Endothelial cell of umbilical vein (primary cell): ENCODE results near the gene VPS33B. TPM values are rescaled to one million over a fixed set of nuclear protein-coding genes. Genes with fewer than 3 reads are reported as not detected.

Experiments used
- BruUV-seq: library from RNA; stranded (reverse); fragments of 400-500 nt; replicated peaks from 2 replicates; lab custom pipeline; 2021; lab: Mats Ljungman, UMichigan
- CTCF ChIA-PET: fragments of 300-600, 350-600 bp; sonication (Branson Sonifier 250); formaldehyde crosslinking; loops from one replicate; lab custom pipeline; 2021; ENCODE audit warnings: antibody characterized with exemption, inconsistent platforms; lab: Charles Lee
- POLR2A ChIA-PET: fragments of 300-600, 350-600 bp; sonication (Branson Sonifier 250); formaldehyde crosslinking; loops from one replicate; lab custom pipeline; 2021; ENCODE audit warnings: antibody characterized with exemption, inconsistent platforms; lab: Charles Lee
- DNase-seq: peaks from one replicate; pipeline ENCODE4 v3.0.0-alpha.2; 2011; ENCODE audit warnings: low read depth, low spot score
- FAIRE-seq: peaks from 2 replicates; lab custom pipeline; 2011; peaks lifted over from hg19 to GRCh38; lab: Jason Lieb, UNC
- H2AFZ ChIP-seq: 2 replicates; pipeline ENCODE4 v1.6.0; 2012; ENCODE audit warnings: low read depth, low read length, control low read depth, inconsistent platforms
- H3K27ac ChIP-seq: 2 replicates; pipeline ENCODE4 v1.5.1; 2011; ENCODE audit warnings: low read depth, mild to moderate bottlenecking, control low read depth, low read length, moderate library complexity; ENCODE audit not compliant: insufficient read depth
- H3K27me3 ChIP-seq, 2 experiments: 2 replicates each; pipeline versions ENCODE4 v1.6.0 to v1.6.1; 2011; ENCODE audit warnings: low read length in 2 of 2, mixed read lengths in 1 of 2; ENCODE audit not compliant: control insufficient read depth in 2 of 2, insufficient read depth in 2 of 2
- H3K36me3 ChIP-seq, 2 experiments: 2 replicates in 1 of 2; 3 replicates in 1 of 2; pipeline ENCODE4 v1.5.1; 2011; ENCODE audit warnings: low read length in 2 of 2, mild to moderate bottlenecking in 1 of 2, moderate library complexity in 1 of 2; ENCODE audit not compliant: control insufficient read depth in 2 of 2, insufficient read depth in 2 of 2; ENCODE audit errors: extremely low read depth in 1 of 2
- H3K4me1 ChIP-seq: 3 replicates; pipeline ENCODE4 v1.5.1; 2011; ENCODE audit warnings: mild to moderate bottlenecking, low read length; ENCODE audit not compliant: control insufficient read depth, insufficient read depth; ENCODE audit errors: extremely low read depth
- H3K4me2 ChIP-seq: 2 replicates; pipeline ENCODE4 v1.6.1; 2011; ENCODE audit warnings: low read length, control low read depth, mixed read lengths; ENCODE audit not compliant: insufficient read depth
- H3K4me3 ChIP-seq, 3 experiments: fragments of 200-600 bp in 1 of 3; sonication (generic), shearing (Covaris generic) in 1 of 3; replicated peaks in 1 of 3; 2 replicates each; pipeline ENCODE4 v1.5.1; 2011 to 2016; ENCODE audit warnings: control low read depth in 3 of 3, low read length in 3 of 3, mild to moderate bottlenecking in 2 of 3, inconsistent platforms in 1 of 3, low read depth in 1 of 3, moderate library complexity in 1 of 3; ENCODE audit not compliant: insufficient read depth in 1 of 3
- H3K79me2 ChIP-seq: 2 replicates; pipeline ENCODE4 v1.6.0; 2012; ENCODE audit warnings: low read length, inconsistent platforms; ENCODE audit not compliant: control insufficient read depth, insufficient read depth
- H3K9ac ChIP-seq: replicated peaks from 2 replicates; pipeline ENCODE3; 2011; ENCODE audit warnings: low read length, control low read depth; ENCODE audit not compliant: insufficient read depth; ENCODE audit errors: extremely low read depth
- H3K9me1 ChIP-seq: replicated peaks from 3 replicates; pipeline ENCODE4 v1.6.0; 2011; ENCODE audit warnings: mild to moderate bottlenecking, low read length; ENCODE audit not compliant: control insufficient read depth, insufficient read depth; ENCODE audit errors: extremely low read depth
- H3K9me3 ChIP-seq: replicated peaks from 2 replicates; pipeline ENCODE4 v1.5.1; 2012; ENCODE audit warnings: low read length, inconsistent platforms; ENCODE audit not compliant: control insufficient read depth, insufficient read depth
- H4K20me1 ChIP-seq: replicated peaks from 2 replicates; pipeline ENCODE3; 2011; ENCODE audit warnings: mild to moderate bottlenecking, low read length; ENCODE audit not compliant: control insufficient read depth, insufficient read depth; ENCODE audit errors: extremely low read depth
- EZH2 ChIP-seq: IDR thresholded peaks from 2 replicates; pipeline ENCODE4 v1.6.1; 2012; ENCODE audit warnings: borderline replicate concordance, low read depth, mild to moderate bottlenecking, moderate library complexity, low read length, inconsistent platforms; ENCODE audit not compliant: severe bottlenecking
- FOS ChIP-seq: IDR thresholded peaks from 2 replicates; pipeline ENCODE4 v1.6.1; 2011; ENCODE audit warnings: mild to moderate bottlenecking, low read length, moderate library complexity, borderline replicate concordance; ENCODE audit not compliant: insufficient read depth
- GATA2 ChIP-seq: IDR thresholded peaks from 2 replicates; pipeline ENCODE4 v1.7.0; 2011; ENCODE audit warnings: low read depth, mild to moderate bottlenecking, moderate library complexity, mixed read lengths, low read length; ENCODE audit not compliant: insufficient read length, insufficient read depth
- JUN ChIP-seq: IDR thresholded peaks from 2 replicates; pipeline ENCODE4 v1.6.1; 2011; ENCODE audit warnings: borderline replicate concordance, low read depth; ENCODE audit not compliant: insufficient read length, insufficient read depth
- MAX ChIP-seq: IDR thresholded peaks from 2 replicates; pipeline ENCODE4 v1.6.1; 2011; ENCODE audit not compliant: insufficient read depth, insufficient read length
- MYC ChIP-seq: IDR thresholded peaks from one replicate; pipeline ENCODE4 v1.6.1; 2011; ENCODE audit warnings: mild to moderate bottlenecking, low read depth, low read length
- POLR2A ChIP-seq: IDR thresholded peaks from 2 replicates; pipeline ENCODE4 v1.6.1; 2012; ENCODE audit warnings: low read depth, mild to moderate bottlenecking, control low read depth, low read length
- POLR2AphosphoS5 ChIP-seq: IDR thresholded peaks from 2 replicates; pipeline ENCODE4 v1.6.1; 2012; ENCODE audit warnings: low read depth, mild to moderate bottlenecking, control low read depth, low read length, moderate library complexity; ENCODE audit not compliant: insufficient read depth
- dilution Hi-C: fragments of 300-500 bp; cut with MboI; formaldehyde crosslinking; loops from one replicate; pipeline ENCODE4 v1.15.0; 2019; ENCODE audit warnings: low sequenced_read_pairs; ENCODE audit not compliant: extremely low pct_ligation_motif_present
- intact Hi-C: fragments of 100-400 bp; cut with micrococcal nuclease; formaldehyde crosslinking; loops from one replicate; pipeline ENCODE4 v1.10.0; 2022
- polyA plus RNA-seq, 4 experiments: library from polyadenylated mRNA; depleted of rRNA in 3 of 4; stranded (reverse) in 3 of 4; unstranded in 1 of 4; fragments of >200 nt; gene quantifications; 2 replicates each; pipeline versions ENCODE4 v1.2.1 to v1.2.3, GENCODE V29; 2011 to 2012; ENCODE audit warnings: missing spikeins in 1 of 4
- total RNA-seq: library from RNA; stranded (reverse); gene quantifications from 2 replicates; pipeline ENCODE4 v1.2.3, GENCODE V29; 2021
- TF ChIP-seq, protein P1 (sequence below), 2 donors: IDR thresholded peaks; 1 replicate in 1 of 2; 2 replicates in 1 of 2; pipeline ENCODE4 v1.5.1; 2011; ENCODE audit warnings: low read length in 2 of 2, mild to moderate bottlenecking in 2 of 2, moderate library complexity in 2 of 2, control low read depth in 1 of 2, inconsistent platforms in 1 of 2, low read depth in 1 of 2; ENCODE audit not compliant: insufficient read depth in 1 of 2; ENCODE audit errors: extremely low read depth in 1 of 2

Gene VPS33B
- total and polyA plus RNA-seq, 2 donors (not counting 3 experiments of a cell fraction or from before 2014, with no cell fraction given) = 11.8 to 14.2 TPM

DNA sequence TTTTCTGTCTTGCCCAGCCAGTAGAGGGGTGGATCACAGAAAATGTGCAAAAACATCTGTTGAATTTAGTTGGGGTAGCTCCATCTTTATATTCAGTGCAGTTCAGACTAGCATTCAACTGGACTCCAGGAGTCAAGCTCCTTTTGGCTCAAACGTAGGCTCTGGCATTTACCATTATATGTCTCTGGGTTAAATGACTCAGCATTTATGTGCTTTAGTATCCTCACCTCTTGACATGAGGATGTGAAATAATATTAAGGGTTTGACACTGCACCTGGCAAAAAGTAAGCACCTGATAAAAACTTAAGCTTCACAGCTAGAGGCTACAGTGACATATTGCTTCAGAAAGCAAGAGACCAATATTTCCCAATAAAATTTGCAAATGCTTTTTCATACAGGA lies 42.8 kb downstream of the VPS33B start:
- Histone ChIP-seq H3K36me3 (peaks cover 3 to 20% of the 10 kb centered on the region in 2 experiments), H3K27ac (no peak overlapping the region), H3K9ac (no peak overlapping the region), H3K9me1 (no peaks in the 10 kb centered on the region), H3K4me1 (no peaks in the 10 kb centered on the region), H4K20me1 (no peaks in the 10 kb centered on the region), H3K4me3 (no peak overlapping the region), H3K9me3 (no peaks in the 10 kb centered on the region), H3K27me3 (no peaks in the 10 kb centered on the region), H3K4me2 (no peak overlapping the region), H3K79me2 (peaks cover 17% of the 10 kb centered on the region), H2AFZ (no peak overlapping the region)
- TF ChIP-seq JUN = no peak
- TF ChIP-seq, protein P1, sequence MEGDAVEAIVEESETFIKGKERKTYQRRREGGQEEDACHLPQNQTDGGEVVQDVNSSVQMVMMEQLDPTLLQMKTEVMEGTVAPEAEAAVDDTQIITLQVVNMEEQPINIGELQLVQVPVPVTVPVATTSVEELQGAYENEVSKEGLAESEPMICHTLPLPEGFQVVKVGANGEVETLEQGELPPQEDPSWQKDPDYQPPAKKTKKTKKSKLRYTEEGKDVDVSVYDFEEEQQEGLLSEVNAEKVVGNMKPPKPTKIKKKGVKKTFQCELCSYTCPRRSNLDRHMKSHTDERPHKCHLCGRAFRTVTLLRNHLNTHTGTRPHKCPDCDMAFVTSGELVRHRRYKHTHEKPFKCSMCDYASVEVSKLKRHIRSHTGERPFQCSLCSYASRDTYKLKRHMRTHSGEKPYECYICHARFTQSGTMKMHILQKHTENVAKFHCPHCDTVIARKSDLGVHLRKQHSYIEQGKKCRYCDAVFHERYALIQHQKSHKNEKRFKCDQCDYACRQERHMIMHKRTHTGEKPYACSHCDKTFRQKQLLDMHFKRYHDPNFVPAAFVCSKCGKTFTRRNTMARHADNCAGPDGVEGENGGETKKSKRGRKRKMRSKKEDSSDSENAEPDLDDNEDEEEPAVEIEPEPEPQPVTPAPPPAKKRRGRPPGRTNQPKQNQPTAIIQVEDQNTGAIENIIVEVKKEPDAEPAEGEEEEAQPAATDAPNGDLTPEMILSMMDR (IDR thresholded peaks at IDR 0.05; ENCODE audit: extremely low read depth in 1 of 2, insufficient read depth in 1 of 2, low read depth in 1 of 2, low read length in 2 of 2) = no peak
- no peak for TF ChIP-seq MYC
- TF ChIP-seq GATA2 = no peak
- TF ChIP-seq FOS = no peak
- no peak for TF ChIP-seq POLR2AphosphoS5
- no peak for TF ChIP-seq POLR2A
- no peak for TF ChIP-seq MAX
- no peak for TF ChIP-seq EZH2
- intact Hi-C loops (no loop called here), dilution Hi-C loops (no loop called here)
- DNase-seq (no peak), FAIRE-seq (no peak)
- CTCF ChIA-PET = interaction anchor here (2.4 to 4.7 kb wide), 2 partner anchors 23 to 292 kb away, joined by 7 to 29 read pairs; no protein-coding TSS in a partner anchor
- BruUV-seq = no TSS peak
- POLR2A ChIA-PET = no interaction called here
